GM19328 (cell line): ENCODE results near the gene OLFML1.

Experiments
- ATAC-seq: cut with Tn5 transposase; IDR thresholded peaks from one replicate; pipeline ENCODE4 v1.9.1; 2021; ENCODE audit warnings: mild to moderate bottlenecking, moderate library complexity; ENCODE audit not compliant: unreplicated experiment

Gene OLFML1

DNA sequence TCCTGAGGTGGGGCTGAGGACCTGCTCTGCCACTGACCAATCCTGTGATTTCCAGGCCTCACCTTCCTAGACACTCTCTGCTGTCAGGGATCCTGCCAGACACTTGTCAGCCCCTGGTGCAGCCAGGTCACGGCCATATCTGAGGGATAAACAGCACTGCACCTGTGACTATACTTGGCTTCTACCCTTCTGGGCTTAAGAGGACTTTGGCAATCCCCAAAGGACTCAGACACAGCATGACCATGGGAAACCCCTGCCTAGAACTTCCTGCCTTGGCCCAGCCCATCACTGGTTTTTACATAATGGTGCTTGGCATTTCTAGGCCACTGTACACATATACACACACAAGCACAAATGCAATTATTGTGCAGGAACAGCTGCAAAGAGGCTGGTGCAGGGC, 11.6 kb upstream of the OLFML1 start:
- peak; percentile 80 for ATAC-seq

DNA sequence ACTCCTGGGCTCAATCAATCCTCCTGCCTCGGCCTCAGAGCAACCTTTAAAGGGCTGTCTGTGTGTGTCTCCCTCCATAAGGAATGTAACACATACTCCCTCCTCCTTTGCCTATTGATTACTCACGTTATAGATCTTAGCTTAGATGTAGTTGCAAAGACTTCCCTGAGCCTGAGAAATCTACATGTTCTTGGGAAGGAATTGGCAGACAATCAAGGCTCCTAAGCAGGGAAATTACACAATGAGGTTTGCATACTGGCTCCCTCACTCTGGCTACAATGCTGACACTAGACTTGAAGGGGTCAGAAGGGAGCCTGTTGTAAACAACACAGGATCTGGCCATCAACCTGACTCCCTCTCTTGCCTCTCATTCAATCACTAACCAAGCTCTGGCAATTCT, 5.2 kb upstream of the OLFML1 start:
- ATAC-seq: no peak

DNA sequence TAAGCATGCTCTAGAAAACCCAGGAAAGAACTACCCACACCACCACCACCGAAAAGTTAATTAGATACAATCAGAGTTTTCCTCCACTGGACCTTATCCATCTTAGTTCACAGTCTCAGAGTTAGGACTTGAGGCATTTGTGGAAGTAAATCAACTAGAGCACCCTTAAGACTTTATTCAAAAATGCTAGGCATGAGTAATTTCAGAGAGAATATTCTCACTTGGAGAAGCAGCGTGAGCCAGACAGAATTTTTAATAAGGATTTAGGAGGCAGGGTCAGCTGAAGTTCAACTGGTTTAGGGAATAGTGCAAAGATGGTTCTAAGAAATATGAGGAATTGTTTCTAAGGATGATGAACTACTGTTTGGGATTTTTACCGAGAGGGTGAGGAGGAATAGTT, 1.2 kb upstream of the OLFML1 start:
- no peak for ATAC-seq

DNA sequence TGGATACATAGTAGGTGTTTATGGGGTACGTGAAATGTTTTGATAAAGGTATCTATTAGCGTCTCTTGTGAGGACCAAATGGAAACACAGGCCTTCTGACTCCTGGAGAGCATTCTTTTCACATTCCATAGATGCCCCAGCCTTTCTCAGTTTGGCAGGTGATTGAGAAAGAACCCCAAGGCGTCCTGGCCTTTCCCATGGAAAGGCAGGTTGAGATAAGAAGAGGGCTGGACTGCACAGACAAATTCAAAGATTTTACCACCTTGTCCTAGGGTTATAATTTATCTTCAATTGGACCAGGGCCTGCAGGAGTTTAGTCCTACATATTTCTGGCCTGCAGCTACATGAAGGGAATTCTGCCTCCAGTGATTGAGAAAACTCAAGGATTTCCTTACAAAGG, 661 bp upstream of the OLFML1 start:
- ATAC-seq: no peak

DNA sequence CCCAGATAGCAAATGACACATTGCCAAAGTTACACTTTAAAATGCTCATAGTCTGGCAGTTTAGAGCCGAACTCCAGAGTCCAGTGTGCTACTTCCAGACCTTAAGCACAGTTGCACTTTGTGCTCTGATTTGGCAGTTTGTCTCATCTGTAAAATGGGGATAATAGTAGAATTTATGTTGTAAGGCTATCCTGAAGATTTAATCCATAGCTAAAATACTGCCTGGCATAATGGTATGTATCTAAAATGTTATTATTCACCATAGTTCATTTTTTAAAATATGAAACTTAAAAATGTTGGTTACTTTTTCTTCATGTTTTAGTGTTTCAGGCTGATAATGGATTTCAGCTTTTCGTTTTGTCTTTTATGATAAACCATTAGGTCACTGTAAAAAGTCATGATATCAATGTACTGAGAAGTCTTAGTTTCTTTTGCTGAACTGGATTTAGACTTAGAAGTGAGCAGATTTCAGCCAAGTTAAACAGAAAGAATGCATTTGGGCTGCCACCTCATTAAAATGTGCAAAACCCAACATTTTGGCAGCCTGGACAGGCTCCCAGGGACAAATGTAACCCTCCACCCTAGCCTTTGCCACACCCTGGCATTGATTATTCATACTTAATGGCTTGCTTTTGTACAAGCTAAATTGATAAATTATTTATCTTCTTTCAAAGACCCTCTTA, 933 bp downstream of the OLFML1 start:
- no peak for ATAC-seq

DNA sequence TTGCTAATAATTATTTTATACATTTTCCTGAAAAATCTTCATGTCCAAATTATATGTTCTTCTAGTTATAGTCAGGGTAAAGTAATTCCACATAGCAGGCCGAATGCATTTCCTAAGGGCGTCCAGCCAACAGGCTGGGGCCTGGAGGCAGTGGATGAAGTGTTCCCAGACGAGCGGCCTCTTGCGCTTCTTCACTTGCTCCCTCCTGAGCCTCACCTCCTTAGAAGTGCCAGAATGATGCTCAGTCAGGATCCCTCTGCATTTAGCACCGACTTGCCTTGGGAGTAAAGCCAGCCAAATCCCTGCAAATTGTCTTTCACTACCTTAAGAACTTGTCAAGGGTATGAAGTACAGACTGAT, 1.5 kb downstream of the OLFML1 start:
- ATAC-seq: no peak

DNA sequence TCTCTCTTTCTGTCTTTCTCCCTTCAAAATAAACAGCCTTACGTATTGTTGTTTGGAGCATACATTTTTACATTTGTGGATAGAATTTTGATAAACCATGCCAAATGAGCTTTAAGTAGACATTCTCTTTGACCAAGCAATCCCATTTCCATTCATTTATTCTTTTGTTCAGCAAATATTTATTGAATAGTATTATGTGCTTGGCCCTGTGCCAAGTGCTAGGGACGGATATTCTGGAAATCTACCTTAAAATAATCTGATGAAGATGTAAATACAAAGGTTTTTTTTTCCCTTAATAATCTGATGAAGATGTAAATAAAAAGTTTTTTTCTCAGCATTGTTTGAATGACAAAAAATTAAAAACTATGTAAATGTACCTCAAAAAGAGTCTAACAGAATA, 2.1 kb downstream of the OLFML1 start:
- no peak for ATAC-seq

DNA sequence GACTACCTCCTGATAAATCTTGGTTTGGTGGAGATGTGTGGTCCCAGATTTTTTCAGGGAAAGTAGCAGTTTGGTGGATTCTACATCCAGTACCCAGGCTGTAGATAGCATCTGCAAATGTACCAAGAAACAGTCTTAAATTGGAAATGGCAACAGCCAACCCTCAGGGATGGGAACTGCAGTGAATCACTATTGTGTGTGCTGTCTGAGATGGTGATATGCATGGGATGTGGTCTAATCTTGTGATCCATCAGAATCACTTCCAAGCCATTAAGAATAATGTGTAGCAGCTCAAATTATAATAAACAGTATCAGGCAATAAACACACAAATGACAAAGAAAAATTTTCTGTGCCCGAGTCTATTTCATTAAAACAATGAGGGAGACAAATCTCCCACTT, 3.4 kb downstream of the OLFML1 start:
- no peak for ATAC-seq

DNA sequence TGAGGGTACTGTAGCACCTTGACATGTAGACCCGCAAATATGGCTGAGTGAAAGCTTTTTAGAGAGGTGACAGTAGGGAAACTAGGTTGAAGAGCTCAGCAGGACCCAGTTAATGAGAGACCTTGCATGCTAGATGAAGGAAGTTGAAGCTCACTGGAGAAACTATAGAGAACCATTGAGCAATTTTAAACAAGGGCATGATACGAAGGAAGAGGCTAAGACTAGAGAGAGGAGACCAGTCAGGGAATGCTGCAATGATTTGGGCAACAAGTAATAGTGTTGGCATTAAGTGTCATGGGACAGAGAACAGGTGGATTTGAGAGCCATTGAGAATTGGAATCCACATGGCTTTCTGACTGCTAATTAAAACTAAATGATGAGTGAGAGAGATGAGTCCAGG, 4.1 kb downstream of the OLFML1 start:
- no peak for ATAC-seq

DNA sequence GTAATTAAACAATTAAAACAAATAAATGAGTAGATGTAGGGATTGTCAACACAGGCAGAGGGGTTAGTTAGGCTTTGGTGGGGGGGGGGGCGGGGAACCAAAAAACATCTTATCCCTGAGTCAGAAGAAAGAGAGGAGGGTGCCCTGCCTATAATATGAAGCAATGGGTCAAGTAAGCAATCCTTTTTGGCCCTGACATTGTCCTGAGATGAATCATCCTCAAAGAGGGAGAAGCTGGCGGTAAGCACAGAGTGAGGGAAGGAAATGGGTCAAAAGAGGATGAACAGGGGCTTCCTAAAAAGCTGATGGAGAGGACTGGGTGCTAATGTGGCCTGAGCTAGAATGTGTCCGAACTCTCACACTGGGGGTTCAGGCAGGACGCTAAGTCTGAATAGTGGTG, 4.7 kb downstream of the OLFML1 start:
- no peak for ATAC-seq

DNA sequence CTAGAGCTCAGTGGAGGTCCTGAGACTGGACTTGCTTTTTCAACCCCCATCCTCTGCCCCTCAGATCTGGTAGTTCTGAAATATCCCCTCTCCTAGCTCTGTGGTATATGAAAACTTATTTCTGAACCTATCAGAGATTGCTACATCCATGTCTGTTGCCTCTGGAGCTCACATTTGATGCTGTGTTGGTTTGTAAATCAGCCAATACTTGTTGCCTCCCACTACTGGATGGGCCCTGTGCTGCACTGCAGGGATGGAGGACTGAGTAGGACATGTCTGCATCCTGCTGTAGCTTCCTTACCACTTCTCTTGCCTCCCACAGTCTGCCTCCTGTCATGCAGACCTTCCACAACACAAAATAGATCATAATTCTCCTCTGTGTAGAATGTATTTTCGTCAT, 5.2 kb downstream of the OLFML1 start:
- no peak for ATAC-seq

DNA sequence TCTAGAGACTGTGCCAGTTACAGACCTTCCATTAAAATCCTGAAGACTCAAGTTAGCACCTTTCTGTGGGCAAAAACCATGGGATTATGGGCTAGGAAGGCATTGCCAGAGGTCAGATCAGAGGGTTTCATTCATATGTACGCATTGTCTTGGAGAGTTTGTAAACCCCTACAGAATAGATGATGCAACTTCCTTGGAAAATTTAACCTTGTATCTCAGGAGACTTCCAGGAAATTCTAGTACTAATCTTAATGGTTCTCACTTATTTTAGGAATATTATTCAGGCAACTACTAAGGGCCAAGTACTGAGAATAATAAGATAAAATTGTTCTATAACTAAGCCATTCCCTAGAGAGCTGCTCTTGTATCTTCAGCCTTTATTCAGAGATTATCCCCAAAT, 6.9 kb downstream of the OLFML1 start:
- no peak for ATAC-seq

DNA sequence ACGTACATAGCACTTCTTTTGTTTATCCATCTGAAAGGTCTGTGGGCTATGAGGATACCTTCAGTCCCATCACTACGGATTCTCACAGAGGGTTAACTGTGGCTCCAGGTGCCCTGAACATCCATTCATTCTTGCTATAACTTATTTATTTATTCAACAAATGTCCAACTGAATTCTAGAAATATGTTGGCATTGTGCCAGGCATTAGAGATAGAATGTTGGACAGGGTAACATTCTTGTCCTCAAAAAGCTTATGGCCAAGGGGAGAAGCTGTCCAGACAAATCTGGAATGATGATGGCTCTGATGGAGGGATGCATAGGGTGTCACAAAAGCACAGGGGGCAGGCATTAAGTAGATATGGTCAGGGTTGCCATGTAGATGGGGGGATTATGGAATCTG, 8.4 kb downstream of the OLFML1 start:
- no peak for ATAC-seq

DNA sequence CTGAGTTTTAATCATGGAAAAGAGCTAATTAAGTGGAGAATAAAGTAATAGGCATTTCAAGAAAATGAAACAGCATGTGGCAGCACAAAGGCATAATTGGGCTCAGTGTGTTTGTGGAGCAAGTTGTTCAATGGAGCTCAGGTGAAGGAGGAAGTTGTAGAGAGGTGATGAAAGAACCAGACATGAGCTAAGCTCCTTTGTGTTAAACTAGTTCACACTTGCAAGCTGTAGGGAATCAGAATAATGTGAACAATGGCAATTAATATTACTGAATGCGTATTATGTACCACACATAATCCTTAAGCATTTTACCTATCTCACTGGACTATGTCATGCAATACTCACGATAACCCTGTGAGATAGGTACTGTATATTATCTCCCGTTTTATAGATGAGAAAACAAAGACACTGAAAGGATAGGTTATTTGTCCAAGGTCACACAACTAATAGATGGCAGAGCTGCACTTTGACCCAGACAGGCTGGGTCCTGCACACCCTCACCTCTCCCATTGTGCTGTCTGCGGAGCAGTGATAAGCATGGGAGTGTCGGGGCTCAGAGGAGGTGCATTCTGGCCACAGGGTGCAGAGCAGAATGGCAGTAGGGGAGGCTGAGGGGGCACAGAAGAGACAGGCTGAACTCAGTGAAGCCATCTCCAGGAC, 8.9 kb downstream of the OLFML1 start:
- ATAC-seq: no peak

DNA sequence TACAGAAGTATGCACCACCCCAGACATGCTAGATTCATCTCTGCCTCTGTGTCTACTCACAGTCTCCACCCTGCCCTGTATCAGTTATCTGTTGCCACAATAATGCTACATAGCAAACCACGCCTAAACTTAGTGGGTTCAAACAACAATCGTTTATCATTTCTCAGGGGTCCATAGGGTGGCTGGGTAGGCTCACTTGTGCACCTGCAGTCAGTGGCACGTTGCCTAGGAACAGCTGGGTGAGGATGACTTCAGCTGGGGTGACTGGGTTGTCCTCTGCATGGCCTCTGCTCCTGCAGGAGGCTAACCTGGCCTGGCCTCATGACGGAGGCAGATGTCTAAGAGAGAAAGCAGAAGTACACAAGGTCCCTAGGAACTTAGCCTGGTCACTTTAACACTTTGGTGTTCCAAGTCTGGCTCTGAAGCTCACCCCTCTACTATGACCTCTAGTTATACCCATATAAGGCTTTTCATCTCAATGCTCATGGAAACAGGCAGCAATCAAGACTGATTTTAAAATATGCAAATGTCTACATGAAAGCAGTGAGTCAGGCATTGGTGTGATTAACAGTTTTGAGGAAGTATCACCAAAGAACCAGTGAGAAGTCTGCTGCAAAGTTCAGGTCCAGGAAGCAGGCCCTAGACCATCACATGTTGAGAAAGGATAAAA, 10.7 kb downstream of the OLFML1 start:
- ATAC-seq: peak; percentile 92

DNA sequence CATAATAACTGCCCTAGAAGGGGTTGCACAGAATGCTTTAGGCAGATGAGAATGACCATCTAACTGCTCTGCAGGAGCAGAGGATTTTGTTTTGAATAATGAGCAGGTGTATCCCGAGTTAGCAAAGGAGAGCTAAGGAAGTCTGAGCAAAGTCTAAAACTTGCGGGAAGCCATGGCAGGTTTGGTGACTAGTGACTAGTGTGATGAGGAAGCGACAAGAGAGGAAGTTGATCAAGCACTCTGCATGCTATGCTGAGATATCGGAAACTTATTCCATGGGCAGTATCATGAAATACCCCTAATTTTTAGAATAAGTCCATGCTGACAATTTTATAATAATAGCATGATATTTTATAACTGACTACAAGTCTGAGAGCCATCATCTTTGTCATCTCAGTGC, 12.9 kb downstream of the OLFML1 start:
- no peak for ATAC-seq

DNA sequence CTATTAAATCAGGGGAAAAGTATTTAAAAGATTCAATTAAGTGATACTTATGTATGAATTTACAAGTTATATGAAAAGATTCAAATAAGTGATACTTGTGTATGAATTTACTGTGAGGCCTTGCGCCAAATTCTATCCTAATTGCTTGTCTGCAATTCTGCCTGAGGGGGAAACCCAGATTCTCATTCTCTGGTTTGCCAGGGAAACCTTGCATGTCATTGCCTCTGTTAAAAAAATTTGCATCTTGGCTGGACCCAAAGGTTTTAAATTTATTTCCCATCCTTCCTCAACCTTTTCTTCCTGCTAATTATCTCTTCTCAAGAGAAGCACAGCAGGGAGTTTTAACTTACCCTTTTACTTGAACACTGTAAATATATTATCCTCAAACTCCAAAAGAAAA, 13.8 kb downstream of the OLFML1 start:
- no peak for ATAC-seq

DNA sequence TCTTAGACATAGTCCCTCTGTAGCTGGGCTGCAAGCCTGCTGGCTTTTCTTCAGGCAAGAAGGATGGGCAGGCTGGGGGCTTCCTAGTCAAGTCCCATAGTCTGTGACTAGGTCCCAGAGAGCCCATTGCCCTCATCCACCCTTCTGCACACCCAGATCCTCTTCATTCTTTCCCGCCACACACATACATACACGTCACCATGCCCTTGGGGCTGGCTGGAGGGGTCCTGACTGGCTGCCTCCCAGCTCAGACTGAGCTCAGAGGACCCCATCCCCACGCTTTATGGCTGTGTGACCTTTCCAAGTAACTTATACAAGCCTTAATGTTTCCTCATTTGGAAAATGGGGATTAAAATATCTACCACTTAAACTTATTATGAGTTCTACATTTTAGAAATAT, 14.9 kb downstream of the OLFML1 start:
- ATAC-seq: no peak

DNA sequence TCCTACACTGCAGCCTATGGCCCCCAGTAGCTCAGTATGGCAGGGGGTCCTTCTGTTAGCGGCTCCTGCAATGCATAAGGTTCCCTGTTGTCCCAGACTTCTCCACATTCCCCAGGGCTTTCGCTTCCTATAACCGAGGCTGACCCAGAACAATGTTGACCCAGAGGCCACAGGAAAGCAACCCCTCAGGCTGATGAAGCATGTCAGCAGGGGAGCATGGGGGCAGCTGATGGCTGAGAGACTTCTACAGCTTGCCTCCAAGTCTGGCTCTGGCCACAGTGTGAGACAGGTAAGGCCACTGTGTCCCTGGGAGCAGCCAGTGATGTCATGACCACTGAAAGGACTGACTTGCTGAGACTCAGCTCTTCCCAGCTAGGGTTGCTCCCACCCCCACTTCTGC, 15.9 kb downstream of the OLFML1 start:
- no peak for ATAC-seq

DNA sequence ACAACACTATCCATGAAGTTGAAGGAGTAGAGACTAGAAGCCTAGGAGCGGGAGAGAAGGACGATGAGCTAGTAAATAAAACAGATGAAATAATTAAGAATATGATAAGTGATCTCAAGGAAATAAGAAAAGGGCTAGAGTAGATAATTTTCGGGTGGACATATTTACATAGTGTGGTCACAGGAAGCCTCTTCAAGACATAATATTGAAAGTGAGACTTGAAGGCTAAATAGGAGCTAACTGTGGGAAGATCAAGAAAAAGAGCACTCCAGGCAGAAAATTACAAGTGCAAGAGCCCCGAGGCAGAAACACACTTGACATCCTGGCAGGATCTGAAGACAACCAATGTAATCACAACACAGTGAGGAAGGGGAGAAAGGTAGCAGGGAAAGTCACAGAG, 16.6 kb downstream of the OLFML1 start:
- ATAC-seq: no peak

DNA sequence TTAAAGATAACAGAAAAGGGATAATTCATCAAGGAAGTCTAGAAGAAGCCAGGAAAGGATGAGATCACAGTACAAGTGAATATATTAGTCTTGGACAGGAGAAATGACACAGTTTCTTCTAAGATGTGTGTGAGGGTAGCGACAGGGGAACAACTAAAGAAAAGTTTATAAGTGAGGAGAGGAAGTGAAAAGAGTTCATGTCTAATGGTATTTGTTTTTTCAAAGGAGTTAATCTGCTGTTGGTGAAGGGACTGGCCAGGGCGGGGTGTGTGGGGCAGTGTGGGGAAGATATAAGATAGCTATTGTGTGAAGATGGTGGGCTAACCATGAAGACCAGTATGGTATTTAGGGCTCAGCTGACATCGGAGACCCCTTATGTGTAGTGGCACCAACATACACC, 20.9 kb downstream of the OLFML1 start:
- ATAC-seq: no peak

DNA sequence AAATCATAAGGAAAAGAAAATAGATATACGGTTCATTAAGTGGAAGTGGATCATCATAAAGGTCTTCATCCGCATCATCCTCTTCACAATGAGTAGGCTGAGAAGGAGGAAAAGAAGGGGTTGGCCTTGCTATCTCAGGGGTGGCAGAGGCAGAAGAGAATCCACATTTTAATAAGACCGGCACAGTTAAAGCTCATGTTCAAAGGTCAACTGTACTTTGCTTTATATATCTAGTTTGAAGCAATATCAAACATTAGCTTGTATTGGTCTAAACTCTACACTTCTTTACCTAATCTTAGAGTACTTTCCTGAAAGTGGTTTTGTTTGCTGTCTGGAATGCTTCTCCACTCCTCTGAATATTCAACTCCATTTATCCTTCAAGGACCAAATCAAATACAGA, 22.8 kb downstream of the OLFML1 start:
- ATAC-seq: no peak

DNA sequence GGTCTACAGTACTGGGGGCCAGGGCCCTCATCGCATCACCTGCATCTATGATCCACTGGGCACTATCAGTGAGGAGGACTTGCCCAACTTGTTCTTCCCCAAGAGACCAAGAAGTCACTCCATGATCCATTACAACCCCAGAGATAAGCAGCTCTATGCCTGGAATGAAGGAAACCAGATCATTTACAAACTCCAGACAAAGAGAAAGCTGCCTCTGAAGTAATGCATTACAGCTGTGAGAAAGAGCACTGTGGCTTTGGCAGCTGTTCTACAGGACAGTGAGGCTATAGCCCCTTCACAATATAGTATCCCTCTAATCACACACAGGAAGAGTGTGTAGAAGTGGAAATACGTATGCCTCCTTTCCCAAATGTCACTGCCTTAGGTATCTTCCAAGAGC, 24.7 kb downstream of the OLFML1 start:
- ATAC-seq: no peak
